Activated CD4-positive, CD25-positive, alpha-beta regulatory T cell treated with anti-CD3 and anti-CD28 coated beads, Interleukin-2, amount 50 U/mL, for 16 hours (primary cell): ENCODE results near the gene IP6K2.

Experiments used
- DNase-seq: peaks from one replicate; pipeline ENCODE4 v3.0.0-alpha.2; 2020; ENCODE audit warnings: low read depth, low spot score

Gene IP6K2

DNA sequence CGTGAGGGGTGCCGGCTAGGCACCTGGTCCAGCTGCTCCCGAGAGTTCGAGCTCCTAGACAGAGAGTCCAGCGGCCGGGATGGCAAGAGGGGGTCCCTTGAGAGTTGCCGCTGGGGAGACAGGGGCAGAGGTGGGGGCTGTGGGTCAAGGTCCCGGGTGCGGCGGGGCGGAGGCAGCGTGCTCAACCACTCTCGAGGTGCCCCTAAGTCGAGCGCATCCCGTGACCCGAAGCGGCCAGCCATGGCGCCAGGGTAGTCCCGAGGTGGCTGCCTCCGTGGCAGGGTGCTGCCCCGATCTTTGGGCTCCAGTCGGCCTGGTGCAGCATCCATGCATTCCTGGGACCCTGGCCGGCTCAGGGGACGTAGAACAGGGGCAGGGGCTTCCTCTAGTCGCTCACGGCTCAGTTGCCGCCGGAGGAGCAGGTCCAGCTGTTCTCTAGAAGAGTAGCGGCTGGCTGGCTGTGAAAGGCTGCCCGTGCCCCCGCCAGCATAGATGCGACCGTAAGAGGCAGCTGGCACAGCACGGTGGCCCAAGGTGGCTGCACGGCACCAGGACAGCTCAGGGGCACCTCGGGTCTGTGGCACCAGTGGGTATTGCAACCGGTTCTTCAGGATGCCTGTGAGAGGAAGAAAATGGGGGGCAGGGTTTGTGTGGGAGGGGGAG is 76.9 kb downstream of the IP6K2 start:
- DNase-seq: no peak
